Measurements from ENCODE around the gene SEMA3A.

SEMA3A gene

DNA sequence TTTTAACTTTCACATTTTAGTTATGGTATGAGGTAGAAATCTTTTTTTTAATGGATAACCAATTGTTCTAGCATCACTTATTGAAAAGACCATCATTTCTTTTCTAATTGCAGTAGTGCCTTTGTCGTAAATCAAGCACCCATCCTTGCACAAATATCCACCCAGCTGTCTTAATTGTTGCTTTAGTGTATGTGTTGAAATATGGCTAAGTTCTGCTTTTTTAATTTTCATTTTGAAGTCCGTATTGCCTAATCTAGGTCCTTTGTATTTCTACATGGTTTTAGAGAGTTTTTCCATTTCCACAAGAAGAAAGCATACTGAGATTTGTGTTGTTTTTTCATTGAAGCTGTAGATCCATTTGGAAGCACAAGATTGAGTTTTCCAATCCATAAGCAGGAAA is 286.1 kb downstream of the SEMA3A start:
- no peak for DNase-seq
